ENCODE results near the gene PREPL. TPM values are rescaled to one million over a fixed set of nuclear protein-coding genes. Genes with fewer than 3 reads are reported as not detected.

PREPL gene
- total and polyA plus RNA-seq, 10 of the 15 experiments (the other 5 are each of a cell fraction or from before 2014, with no cell fraction given), result 9.2 to 43.0 (median 20.4) TPM

DNA sequence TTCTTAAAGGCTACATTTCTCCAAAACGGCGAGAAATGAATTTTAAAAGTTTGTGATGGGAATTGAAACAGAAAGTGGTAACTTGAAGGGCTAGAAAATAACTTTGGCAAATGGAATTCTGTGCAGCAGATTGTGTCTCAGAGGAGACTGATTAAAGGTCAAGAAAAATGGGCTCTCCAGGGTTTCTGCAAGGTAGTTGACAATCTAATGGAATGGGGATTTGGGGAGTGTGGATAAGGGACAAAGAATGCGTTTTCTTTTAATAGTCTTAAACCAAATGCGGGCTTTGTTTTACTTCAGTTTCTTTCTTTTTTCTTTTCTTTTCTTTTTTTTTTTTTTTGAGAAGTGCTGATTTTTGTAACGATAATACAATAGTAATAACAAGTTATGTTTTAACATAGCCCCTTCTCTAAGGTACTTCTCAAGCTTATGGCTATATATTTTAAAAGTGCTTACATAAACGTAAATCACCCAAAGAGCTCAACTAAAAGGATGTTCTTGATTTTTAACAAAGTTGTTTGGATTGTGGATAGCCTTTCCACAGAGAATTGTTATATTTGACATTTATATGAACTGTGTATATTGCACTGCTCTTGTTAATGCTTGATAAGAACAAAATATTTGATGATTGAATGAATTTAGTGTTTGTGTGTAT is 37.1 kb upstream of the PREPL start:
- in situ Hi-C loops (cut with MboI), result no loop called here

More for the DNA sequence above, 37.1 kb upstream of the PREPL start:
- TF ChIP-seq NBN (IDR thresholded peaks at IDR 0.05) (no peak), TCF3 (IDR thresholded peaks at IDR 0.05; ENCODE audit: borderline replicate concordance, insufficient read depth, low read depth, low read length) (no peak), BCLAF1 (IDR thresholded peaks at IDR 0.05) (no peak), SP1 (IDR thresholded peaks at IDR 0.05; ENCODE audit: low read depth, low read length) (no peak), CTCF (IDR thresholded peaks at IDR 0.05 in 2 of 3, conservative IDR thresholded peaks at IDR 0.05 in 1 of 3; ENCODE audit: control insufficient read depth in 2 of 3, extremely low read depth in 1 of 3, insufficient read depth in 1 of 3, low read depth in 3 of 3, low read length in 3 of 3) (no peak), HDGF (IDR thresholded peaks at IDR 0.05) (no peak), ETV6 (conservative IDR thresholded peaks at IDR 0.05 in 1 of 2, IDR thresholded peaks at IDR 0.05 in 1 of 2; ENCODE audit: borderline replicate concordance in 1 of 2, low read depth in 1 of 2) (no peak), ZNF217 (IDR thresholded peaks at IDR 0.05) (no peak)
- ChIA-PET POLR2A (interaction anchor here (1.1 kb wide), 1 partner anchor 25 kb away, joined by 3 read pairs; no protein-coding TSS in a partner anchor), CTCF (interaction anchor here (0.8 to 1.9 kb wide), 3 partner anchors 10 to 558 kb away, joined by 3 to 6 read pairs (median 5); no protein-coding TSS in a partner anchor), RAD21 (ENCODE audit: unreplicated experiment) (interaction anchor here (1.7 kb wide), 1 partner anchor 557 kb away, joined by 5 read pairs; no protein-coding TSS in a partner anchor), SMC1A (ENCODE audit: uncharacterized antibody, unreplicated experiment) (interaction anchor here (0.6 to 2.1 kb wide), 3 partner anchors 10 to 477 kb away, joined by 3 to 5 read pairs (median 3); no protein-coding TSS in a partner anchor)
- peak overlapping the region; percentile 8; the same call in 1 of the 2 replicates for H2AFZ ChIP-seq (ENCODE audit: control insufficient read depth, low read depth, low read length)
- FAIRE-seq (no peak), ATAC-seq (no peak), DNase-seq (ENCODE audit: low read depth, low spot score) (no peak)
- no peaks in the 10 kb centered on the region for H3K79me2 ChIP-seq (ENCODE audit: control insufficient read depth, insufficient read depth, low read length)
- no peak overlapping the region for H3K27ac ChIP-seq (ENCODE audit: control insufficient read depth, insufficient read depth)
- 87% methylated on average over 6 of the region's 6 CpGs for WGBS (ENCODE audit: insufficient coverage, insufficient replicate concordance, low lambda C conversion rate, missing lambda C conversion rate)
- H3K27me3 ChIP-seq (replicated peaks in 1 of 2; ENCODE audit: control insufficient read depth in 2 of 2, insufficient read depth in 2 of 2, low read length in 1 of 2), result no peaks in the 10 kb centered on the region
- no peak overlapping the region for H3K4me2 ChIP-seq (ENCODE audit: control insufficient read depth, insufficient read depth)
- H3K36me3 ChIP-seq (ENCODE audit: control insufficient read depth in 2 of 2, insufficient read depth in 2 of 2, low read length in 1 of 2), result no peaks in the 10 kb centered on the region
- H3K4me1 ChIP-seq (ENCODE audit: control insufficient read depth, insufficient read depth, low read length), result no peaks in the 10 kb centered on the region
- intact Hi-C loops (cut with micrococcal nuclease; ENCODE audit: unreplicated experiment), result no loop called here
- no peak overlapping the region for H3K9ac ChIP-seq (ENCODE audit: control insufficient read depth, insufficient read depth, low read length)
- no peaks in the 10 kb centered on the region for H4K20me1 ChIP-seq (ENCODE audit: control insufficient read depth, insufficient read depth)
- no peaks in the 10 kb centered on the region for H3K9me3 ChIP-seq (replicated peaks; ENCODE audit: control insufficient read depth, insufficient read depth, low read length)
- no TSS peak for BruUV-seq (replicated peaks)
- no peak overlapping the region for H3K4me3 ChIP-seq
